Right forelimb (tissue), 1 donor: ENCODE results near the gene UGT2B17.
"Not testable (repeated sequence)": the region's sequence is repeated elsewhere in the genome, so short reads cannot be mapped to it uniquely, and the experiment has no call there.

Experiments used
- DNase-seq: peaks from one replicate; pipeline ENCODE4 v3.0.0-alpha.2; 2018

UGT2B17 gene

GRCh38 chr4:68576272-68577125 is at the start of gene UGT2B17:
TSS of gene UGT2B17 (minus strand) at chr4:68576322. CDS start at chr4:68568484, 7,838 bp downstream.
- DNase-seq = no peak

GRCh38 chr4:68622731-68623130 is 46.6 kb upstream of the UGT2B17 start:
- not testable (repeated sequence) for DNase-seq

GRCh38 chr4:68617003-68617698 is 41.0 kb upstream of the UGT2B17 start:
- DNase-seq = no peak

DNA sequence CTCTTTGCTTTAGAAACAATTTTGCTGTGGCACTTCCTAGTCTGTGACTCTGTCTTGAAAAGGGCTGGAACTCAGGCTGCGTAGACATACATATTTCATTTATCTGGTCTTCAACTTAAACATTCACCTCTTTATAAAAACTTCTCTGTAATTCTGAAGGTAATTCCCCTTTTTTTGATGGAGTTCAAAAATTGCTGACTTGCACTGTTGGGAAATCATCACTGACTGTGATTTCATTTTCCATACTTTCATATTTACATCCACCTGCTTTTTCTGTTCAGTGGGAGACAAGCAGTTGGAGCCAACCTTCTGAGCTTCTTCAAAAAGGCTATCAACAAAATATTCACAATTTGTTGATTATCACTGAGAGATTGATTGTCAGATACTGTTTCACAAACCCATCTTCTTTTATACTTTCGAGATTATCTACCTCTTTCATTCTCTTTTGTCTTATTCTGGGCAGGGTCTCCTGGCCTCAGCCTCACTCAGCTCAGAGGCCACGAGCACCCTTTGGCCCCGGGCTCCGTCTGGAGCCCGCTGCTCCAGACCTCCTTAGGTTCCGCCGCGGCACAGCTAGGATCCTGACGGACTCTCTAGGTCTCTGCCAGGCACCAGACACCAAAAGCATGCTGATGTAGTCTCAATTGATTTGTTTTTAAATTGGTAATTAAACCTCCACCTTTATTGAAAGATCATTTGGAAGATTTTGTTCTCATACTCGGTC is 39.7 kb upstream of the UGT2B17 start:
- no peak for DNase-seq

GRCh38 chr4:68613752-68614151 is 37.6 kb upstream of the UGT2B17 start:
- no peak for DNase-seq

DNA sequence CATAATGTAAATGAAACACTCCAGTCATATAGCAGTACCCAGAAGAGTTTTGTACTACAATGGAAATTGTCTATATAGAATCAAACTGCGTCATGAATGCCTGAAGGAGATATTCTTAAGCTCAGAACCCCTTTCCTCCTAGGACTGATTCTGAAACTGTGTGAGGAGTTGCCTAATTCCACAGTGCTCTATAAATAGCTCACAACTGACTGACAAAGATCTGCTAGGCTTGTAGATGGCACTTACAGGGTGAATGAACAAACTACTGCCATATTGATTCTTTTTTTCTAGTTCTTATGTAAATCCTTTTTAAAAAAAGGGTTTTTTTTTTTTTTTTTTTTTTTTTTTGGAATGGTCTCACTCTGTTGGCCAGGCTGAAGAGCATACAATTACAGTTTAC is 30.1 kb upstream of the UGT2B17 start:
- no peak for DNase-seq

DNA sequence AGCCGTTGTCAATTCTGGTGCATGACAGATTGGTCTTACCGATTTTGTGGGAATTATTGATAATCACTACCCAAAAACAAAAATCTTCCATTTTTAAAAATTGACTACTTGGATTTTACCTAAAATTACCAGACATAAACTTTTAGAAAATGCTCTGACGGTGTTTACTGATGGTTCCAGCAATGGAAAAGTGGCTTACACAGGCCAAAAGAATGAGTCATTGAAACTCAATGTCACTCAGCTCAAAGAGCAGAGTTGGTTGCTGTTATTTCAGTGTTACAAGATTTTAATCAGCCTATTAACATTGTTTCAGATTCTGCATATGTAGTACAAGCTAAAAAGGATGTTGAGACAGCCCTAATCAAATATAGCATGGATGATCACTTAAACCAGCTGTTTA is 23.0 kb upstream of the UGT2B17 start:
- DNase-seq = no peak

GRCh38 chr4:68597482-68597881 is 21.4 kb upstream of the UGT2B17 start:
- no peak for DNase-seq

GRCh38 chr4:68594678-68595077 is 18.6 kb upstream of the UGT2B17 start:
- no peak for DNase-seq

GRCh38 chr4:68593112-68593511 is 17.0 kb upstream of the UGT2B17 start:
- DNase-seq = no peak

GRCh38 chr4:68592673-68593072 is 16.6 kb upstream of the UGT2B17 start:
- no peak for DNase-seq

DNA sequence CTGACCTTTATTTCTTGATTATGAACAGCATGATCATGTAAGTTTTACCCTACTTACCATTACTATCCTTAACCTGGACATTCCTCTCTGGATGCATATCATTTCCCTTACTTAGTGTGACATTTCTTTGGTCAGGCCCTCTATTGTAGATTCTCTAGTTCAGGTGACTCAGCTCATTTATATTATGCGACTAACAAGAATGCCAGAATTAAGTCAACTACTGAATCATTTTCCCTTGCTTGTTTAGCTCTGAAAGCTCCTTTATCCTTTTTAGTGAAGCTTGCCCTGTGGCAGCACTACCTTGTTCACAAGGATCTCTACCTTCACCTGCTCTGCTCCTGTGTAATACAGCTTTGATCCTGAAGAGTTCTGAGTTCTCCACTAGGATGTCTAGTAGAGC is 15.1 kb upstream of the UGT2B17 start:
- DNase-seq = no peak

DNA sequence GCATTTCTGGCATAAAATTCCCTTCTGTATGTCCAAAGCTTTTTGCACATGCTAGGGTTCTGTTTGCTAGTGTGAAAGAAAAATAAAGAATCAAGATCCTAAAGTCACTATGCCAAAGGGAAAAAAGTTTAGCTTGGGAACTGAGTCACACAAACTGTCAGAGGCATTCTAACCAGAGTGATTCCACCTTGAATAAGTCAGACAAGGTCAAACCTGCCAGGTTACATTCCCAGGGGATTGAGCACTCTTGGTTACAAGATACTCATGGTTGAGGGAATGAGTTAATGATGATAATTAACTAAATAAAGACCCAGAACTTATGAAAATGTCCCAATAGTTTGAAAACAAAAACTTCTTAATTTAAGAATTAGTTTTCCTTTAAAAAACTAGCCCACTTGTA is 13.7 kb upstream of the UGT2B17 start:
- DNase-seq = no peak

GRCh38 chr4:68582339-68582717 is 6.2 kb upstream of the UGT2B17 start:
- DNase-seq = no peak

DNA sequence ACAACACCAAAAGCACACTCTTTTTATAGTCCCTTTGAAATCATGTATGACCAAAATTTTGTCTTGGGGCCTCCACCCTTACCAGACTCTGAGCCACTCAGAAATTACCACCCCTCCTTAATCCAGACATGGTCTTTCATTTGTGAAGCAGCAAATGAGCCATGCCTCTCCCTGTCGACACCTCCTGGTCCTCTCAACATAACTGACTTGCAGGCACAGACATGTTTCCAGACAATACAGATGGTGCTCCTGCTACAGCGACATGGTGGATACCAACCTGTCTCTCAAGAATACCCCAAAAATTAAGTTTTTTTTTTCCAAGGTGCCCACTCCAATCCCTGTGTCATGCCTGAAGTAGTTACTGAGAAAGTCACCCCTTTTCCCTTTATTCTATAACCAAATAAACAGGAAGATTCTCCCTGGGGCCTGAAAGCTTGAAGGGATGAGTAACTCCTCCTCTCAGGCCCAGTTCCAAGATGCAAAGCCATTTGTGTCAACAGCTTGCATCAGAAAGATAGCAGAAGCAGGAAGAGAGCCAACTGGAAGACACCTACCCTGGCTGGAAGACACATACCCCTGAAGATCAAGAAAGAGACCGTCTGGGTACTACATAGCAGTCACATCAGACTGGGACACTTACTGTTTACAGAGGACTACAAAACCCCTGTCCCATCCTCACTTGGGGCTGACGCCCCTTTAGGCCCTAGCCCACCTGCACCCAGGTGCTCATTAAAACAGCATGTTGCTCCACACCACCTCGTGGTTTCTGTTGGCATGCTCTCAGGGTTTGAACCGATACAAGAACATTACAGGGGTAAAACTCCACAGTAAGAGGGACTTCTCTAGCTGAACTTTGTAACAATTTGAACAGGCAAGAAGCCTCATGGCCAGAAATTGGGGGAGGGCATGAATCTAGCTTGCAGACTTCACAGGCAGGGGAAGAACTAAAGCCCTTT is 5.5 kb upstream of the UGT2B17 start:
- DNase-seq = no peak

- DNase-seq = no peak
Measured at GRCh38 chr4:68577590-68577989, 1.5 kb upstream of the UGT2B17 start.

GRCh38 chr4:68575636-68576035 is 486 bp downstream of the UGT2B17 start:
- DNase-seq = not testable (repeated sequence)

GRCh38 chr4:68575081-68575480 is 1.0 kb downstream of the UGT2B17 start:
- DNase-seq = no peak

GRCh38 chr4:68572653-68573170 is 3.4 kb downstream of the UGT2B17 start:
- DNase-seq = no peak

- DNase-seq = no peak
Measured at GRCh38 chr4:68570122-68570507, 6.0 kb downstream of the UGT2B17 start.

- no peak for DNase-seq
Measured at GRCh38 chr4:68569466-68570121, 6.5 kb downstream of the UGT2B17 start.

DNA sequence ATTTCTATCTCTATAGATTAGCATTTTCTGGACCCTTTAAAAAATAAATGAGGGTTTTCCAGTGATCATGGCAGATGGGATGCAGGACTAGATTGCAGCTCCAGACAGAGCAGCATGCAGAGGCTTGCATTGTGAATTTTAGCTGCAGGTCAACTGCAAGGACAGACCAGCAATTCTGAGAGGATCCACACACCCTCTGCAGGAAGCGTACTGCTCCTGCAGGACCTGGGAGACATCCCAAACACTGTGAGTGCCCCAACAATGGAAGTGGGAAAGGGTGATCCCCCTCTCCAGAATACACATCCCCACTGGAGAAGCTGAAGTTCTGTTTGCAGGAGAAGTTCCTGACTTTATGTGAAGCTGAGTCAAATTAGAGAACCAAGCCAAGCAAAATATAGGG is 7.1 kb downstream of the UGT2B17 start:
- not testable (repeated sequence) for DNase-seq
